ENCODE data around the gene ANKS3. TPM values are rescaled to one million over a fixed set of nuclear protein-coding genes. Genes with fewer than 3 reads are reported as not detected.
A peak's percentile ranks its signal among the peaks of the same experiment; 100 is the strongest.

Gene ANKS3
- total and polyA plus RNA-seq, 10 of the 15 experiments (the other 5 are each of a cell fraction or from before 2014, with no cell fraction given), result 0.29 to 14.2 (median 8.5) TPM

DNA sequence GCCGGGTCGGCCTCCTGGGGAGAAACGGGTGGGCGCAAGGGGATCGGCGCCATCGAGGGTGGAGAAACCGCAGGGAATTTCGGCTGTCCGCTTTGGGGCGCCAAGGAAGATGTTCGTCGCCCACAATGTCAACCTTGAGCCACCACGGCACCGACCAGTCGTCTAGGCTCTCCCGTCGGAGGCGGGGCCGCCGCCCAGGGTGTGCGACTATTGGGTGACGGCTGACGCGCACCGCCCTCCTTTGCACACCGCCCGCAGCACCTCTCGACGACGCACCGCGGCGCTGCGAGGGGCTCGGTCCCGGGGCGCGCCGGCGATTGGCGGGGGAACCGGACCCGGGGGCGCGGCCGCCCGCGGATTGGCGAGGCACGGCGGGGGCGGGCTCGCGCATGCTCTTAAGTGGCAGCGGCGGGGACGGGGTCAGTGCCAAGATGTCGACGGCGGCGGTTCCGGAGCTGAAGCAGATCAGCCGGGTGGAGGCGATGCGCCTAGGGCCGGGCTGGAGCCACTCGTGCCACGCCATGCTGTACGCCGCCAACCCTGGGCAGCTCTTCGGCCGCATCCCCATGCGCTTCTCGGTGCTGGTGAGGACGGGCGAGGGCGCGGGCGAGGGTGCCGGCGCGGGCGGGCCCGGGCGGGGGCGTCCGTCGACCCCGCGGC, 40.6 kb downstream of the ANKS3 start, which contains the start of gene NUDT16L1 (continued):
- TF ChIP-seq, protein P1, sequence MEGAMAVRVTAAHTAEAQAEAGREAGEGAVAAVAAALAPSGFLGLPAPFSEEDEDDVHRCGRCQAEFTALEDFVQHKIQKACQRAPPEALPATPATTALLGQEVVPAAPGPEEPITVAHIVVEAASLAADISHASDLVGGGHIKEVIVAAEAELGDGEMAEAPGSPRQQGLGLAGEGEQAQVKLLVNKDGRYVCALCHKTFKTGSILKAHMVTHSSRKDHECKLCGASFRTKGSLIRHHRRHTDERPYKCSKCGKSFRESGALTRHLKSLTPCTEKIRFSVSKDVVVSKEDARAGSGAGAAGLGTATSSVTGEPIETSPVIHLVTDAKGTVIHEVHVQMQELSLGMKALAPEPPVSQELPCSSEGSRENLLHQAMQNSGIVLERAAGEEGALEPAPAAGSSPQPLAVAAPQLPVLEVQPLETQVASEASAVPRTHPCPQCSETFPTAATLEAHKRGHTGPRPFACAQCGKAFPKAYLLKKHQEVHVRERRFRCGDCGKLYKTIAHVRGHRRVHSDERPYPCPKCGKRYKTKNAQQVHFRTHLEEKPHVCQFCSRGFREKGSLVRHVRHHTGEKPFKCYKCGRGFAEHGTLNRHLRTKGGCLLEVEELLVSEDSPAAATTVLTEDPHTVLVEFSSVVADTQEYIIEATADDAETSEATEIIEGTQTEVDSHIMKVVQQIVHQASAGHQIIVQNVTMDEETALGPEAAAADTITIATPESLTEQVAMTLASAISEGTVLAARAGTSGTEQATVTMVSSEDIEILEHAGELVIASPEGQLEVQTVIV (IDR thresholded peaks at IDR 0.05; ENCODE audit: borderline replicate concordance, partially characterized antibody), result no peak
- TF ChIP-seq RB1 (IDR thresholded peaks at IDR 0.05; ENCODE audit: borderline replicate concordance) (no peak), BCL3 (IDR thresholded peaks at IDR 0.05; ENCODE audit: borderline replicate concordance, insufficient read depth, low read depth, low read length, poor library complexity, severe bottlenecking) (peak; percentile 81), BHLHE40 (IDR thresholded peaks at IDR 0.05; ENCODE audit: borderline replicate concordance in 1 of 2, low read depth in 2 of 2, low read length in 1 of 2) (peak in 1 of 2 experiments; percentile 52; a peak in 1 of 4 replicates), PRDM15 (CRISPR knock-in tag; IDR thresholded peaks at IDR 0.05) (no peak), TAF1 (IDR thresholded peaks at IDR 0.05; ENCODE audit: borderline replicate concordance, low read depth, low read length) (0 out of 2 replicates have a peak, but pooled peaks have one; percentile 41), RELA (IDR thresholded peaks at IDR 0.05; ENCODE audit: borderline replicate concordance, partially characterized antibody) (no peak), ELK1 (IDR thresholded peaks at IDR 0.05; ENCODE audit: low read depth, low read length) (peak; percentile 1; the same call in 1 of the 2 replicates), SMAD5 (IDR thresholded peaks at IDR 0.05; ENCODE audit: low read depth) (peak; percentile 55; the same call in 1 of the 2 replicates), ZNF217 (IDR thresholded peaks at IDR 0.05) (no peak), TBL1XR1 (IDR thresholded peaks at IDR 0.05; ENCODE audit: low read depth, low read length) (no peak), POLR2A (IDR thresholded peaks at IDR 0.05; ENCODE audit: low read depth, low read length) (peak; percentile 98)
- TF ChIP-seq, protein P2, sequence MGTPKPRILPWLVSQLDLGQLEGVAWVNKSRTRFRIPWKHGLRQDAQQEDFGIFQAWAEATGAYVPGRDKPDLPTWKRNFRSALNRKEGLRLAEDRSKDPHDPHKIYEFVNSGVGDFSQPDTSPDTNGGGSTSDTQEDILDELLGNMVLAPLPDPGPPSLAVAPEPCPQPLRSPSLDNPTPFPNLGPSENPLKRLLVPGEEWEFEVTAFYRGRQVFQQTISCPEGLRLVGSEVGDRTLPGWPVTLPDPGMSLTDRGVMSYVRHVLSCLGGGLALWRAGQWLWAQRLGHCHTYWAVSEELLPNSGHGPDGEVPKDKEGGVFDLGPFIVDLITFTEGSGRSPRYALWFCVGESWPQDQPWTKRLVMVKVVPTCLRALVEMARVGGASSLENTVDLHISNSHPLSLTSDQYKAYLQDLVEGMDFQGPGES (IDR thresholded peaks at IDR 0.05), result peak; percentile 85
